Motor neuron (in vitro differentiated cells): Measurements from ENCODE around the gene MOB3B. TPM values are rescaled to one million over a fixed set of nuclear protein-coding genes. Genes with fewer than 3 reads are reported as not detected.
A peak's percentile ranks its signal among the peaks of the same experiment; 100 is the strongest.
"Not testable (repeated sequence)": the region's sequence is repeated elsewhere in the genome, so short reads cannot be mapped to it uniquely, and the experiment has no call there.

Experiments used
- ATAC-seq, 8 experiments: fragments of 200-7000 bp; cut with Tn5 transposase; replicated peaks in 6 of 8; 2 replicates each; pipeline ENCODE4 v1.8.0; 2021; ENCODE audit warnings: mild to moderate bottlenecking in 8 of 8, moderate library complexity in 8 of 8
- H3K27ac ChIP-seq, 2 donors: fragments of 250-450 bp; sonication (Bioruptor Pico); 2 replicates each; pipeline ENCODE4 v1.9.0; 2021; ENCODE audit warnings: antibody characterized with exemption in 2 of 2, mild to moderate bottlenecking in 2 of 2, moderate library complexity in 1 of 2
- H3K4me1 ChIP-seq, 2 donors: fragments of 250-450 bp; sonication (Bioruptor Pico); replicated peaks in 1 of 2; 2 replicates each; pipeline ENCODE4 v1.6.1; 2021; ENCODE audit warnings: antibody characterized with exemption in 2 of 2, mild to moderate bottlenecking in 2 of 2, moderate library complexity in 1 of 2
- H3K4me3 ChIP-seq, 5 donors: fragments of 250-450 bp; sonication (Bioruptor Pico); 2 replicates each; pipeline ENCODE4 v1.9.0; 2021; ENCODE audit warnings: antibody characterized with exemption in 5 of 5, mild to moderate bottlenecking in 5 of 5, moderate library complexity in 4 of 5
- WGBS, 10 experiments: fragments of 450-650 bp; shearing (Covaris generic); methylation state at CpG; one replicate each; pipeline ENCODE4 v1.0.0; 2022; 5-methylcytosine and 5-hydroxymethylcytosine counted together
- in situ Hi-C, 9 experiments: fragments of 400-800 bp; cut with MboI; loops; one replicate each; pipeline ENCODE4 v1.15.0; 2021; ENCODE audit warnings: low sequenced_read_pairs in 9 of 9, low pct_unique_long_range_greater_than_20kb in 2 of 9; ENCODE audit not compliant: unreplicated experiment in 9 of 9
- total RNA-seq, 8 experiments: library from RNA; unstranded; fragments of 300-600 nt; gene quantifications; 2 replicates each; pipeline versions ENCODE4 v1.2.3 to v1.2.4, GENCODE V29; 2022

MOB3B gene
- total RNA-seq, 8 experiments from 2014 or later = 3.7 to 13.4 (median 5.2) TPM

DNA sequence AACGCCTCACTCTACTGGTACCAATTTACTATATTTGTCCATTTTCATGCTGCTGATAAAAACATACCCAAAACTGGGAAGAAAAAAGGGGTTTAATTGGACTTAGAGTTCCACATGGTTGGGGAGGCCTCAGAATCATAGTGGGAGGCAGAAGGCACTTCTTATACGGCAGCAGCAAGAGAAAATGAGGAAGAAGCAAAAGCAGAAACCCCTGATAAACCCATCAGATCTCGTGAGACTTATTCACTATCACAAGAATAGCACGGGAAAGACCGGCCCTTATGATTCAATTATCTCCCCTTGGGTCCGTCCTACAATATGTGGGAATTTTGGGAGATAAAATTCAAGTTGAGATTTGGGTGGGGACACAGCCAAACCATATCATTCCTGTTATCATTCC, 63.1 kb downstream of the MOB3B start:
- H3K4me3 ChIP-seq, in situ Hi-C loops, H3K27ac ChIP-seq, H3K4me1 ChIP-seq, ATAC-seq: not testable (repeated sequence)
- WGBS, 10 experiments = 60 to 100% (median 90%) methylated on average over 1 to 6 of the region's 6 CpGs; no CpG with 5 or more reads in 1 of the 10 experiments

DNA sequence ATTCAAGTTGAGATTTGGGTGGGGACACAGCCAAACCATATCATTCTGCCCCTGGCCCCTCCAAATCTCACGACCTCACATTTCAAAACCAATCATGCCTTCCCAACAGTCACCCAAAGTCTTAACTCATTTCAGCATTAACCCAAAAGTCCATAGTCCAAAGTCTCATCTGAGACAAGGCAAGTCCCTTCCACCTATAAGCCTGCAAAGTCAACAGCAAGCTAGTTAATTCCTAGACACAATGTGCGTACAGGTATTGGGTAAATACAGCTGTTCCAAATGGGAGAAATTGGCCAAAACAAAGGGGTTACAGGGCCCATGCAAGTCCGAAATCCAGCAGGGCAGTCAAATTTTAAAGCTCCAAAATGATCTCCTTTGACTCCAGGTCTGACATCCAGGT, 64.7 kb downstream of the MOB3B start:
- WGBS, 10 experiments = 44 to 100% (median 97%) methylated on average over 1 to 3 of the region's 3 CpGs; no CpG with 5 or more reads in 3 of the 10 experiments
- ATAC-seq, in situ Hi-C loops: not testable (repeated sequence)

DNA sequence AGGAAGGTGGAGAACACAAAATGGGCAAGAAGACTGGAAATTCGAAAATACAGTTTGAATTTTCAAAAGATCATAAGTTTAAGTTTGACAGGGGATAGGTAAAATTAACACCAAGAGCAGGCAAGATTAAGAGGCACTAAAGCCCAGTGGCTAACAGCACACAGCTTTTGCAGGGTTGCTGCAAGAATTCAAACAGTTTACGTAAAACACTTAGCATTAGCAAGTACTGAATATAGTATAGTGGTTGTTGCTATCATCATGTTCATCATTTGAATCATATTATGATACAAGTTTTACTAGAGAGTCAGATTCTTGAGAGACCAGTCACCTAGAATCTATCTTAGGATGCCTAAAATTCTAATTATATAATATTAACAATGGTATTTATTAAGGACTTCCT, 66.8 kb downstream of the MOB3B start:
- no peak for ATAC-seq
- Histone ChIP-seq H3K4me3 (no peak overlapping the region), H3K4me1 (peaks cover 0 to 7% of the 10 kb centered on the region in 2 donors), H3K27ac (no peak overlapping the region)
- WGBS, 10 experiments = 38 to 86% (median 65%) methylated on average over 1 to 2 of the region's 2 CpGs; no CpG with 5 or more reads in 3 of the 10 experiments
- in situ Hi-C loops = no loop called here

More for the DNA sequence above, 64.7 kb downstream of the MOB3B start:
- not testable (repeated sequence) for H3K27ac ChIP-seq, H3K4me3 ChIP-seq, H3K4me1 ChIP-seq

DNA sequence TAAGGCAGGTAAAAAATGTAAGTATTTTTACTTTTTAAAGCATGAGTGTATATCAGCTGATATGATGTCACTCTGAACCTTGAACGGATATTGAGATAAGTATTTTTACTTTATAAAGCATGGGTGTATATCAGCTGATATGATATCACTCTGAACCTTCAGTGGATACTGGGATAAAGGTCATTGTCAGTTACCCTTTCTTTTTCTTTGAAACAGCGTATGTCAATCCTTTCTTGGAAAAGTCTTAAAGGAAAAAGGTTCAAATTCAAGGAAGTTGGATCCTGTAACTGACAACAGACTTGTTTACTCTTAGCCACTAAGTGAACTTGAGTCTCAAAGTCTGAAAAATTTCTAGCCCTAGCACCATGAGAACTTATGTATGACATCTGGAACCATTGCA, 67.2 kb downstream of the MOB3B start:
- in situ Hi-C loops = no loop called here
- Histone ChIP-seq H3K4me3 (no peak overlapping the region), H3K27ac (no peak overlapping the region), H3K4me1 (peaks cover under 1 to 7% of the 10 kb centered on the region in 2 donors)
- ATAC-seq = no peak
- WGBS, 10 experiments = 47 to 100% (median 89%) methylated on average over 1 to 2 of the region's 2 CpGs; no CpG with 5 or more reads in 1 of the 10 experiments

DNA sequence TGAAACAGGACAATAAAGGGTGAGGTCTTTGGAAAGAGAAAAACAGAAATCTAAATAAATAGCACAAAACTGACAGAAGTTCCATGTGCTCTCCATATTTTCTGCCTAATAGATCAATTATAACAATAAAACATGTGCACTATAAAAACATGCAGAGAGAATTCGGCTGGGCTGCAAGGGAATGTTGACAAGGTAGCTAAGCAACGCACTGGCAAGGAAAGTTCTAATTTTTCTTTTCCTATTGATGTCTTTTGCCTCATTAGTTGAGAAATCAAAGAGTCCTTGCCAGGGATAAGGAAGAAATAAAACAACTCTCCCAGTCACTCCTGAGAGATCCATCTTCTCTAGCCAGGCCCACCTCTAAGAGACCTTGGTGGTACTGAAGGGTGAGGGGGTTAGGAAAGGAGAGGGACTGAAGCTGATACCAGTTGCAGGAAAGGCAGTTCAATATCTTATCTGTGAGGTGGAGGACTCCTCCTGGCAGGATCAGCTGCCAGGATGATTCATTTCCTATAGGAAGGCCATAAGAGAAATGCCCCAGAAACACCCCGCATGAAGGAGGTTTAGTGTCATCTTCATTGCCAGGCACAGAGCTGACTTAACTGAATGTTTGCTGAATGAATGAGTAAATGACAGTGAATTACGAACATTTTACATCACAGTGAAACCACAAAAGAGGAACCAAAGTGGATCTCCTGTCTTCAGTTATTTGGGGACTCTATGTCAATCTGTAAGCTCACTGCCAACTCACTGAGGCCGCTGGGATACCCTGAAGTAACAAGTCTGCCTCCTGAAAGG, 69.2 kb downstream of the MOB3B start:
- 10 to 86% (median 60%) methylated on average over 1 to 5 of the region's 5 CpGs for WGBS, 10 experiments
- Histone ChIP-seq H3K4me3 (no peak overlapping the region), H3K4me1 (peaks cover 4 to 7% of the 10 kb centered on the region in 2 donors), H3K27ac (no peak overlapping the region)
- peak in 5 of 8 experiments; percentile 32 to 88 (median 76) for ATAC-seq
- in situ Hi-C loops = no loop called here

DNA sequence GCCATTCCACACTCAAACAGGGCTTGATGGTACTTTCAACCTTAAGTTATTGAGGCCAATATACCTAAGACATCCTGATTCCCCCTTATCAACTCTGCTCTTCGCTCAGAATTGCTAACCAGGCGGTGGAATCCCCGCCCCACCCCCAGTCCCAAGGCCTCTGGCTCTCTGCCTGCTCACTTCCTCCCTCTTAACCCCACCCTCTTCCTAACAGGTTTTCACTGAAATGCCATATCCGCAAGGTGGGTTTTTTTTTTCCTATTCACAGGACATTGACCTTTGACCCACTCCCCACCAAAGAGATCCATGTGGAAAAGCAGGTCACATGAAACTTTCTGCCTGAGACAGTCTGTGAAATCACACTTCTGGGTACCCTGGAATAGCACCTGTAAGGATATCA, 72.2 kb downstream of the MOB3B start:
- ATAC-seq = no peak
- Histone ChIP-seq H3K4me1 (peaks cover 4 to 7% of the 10 kb centered on the region in 2 donors), H3K27ac (no peak overlapping the region), H3K4me3 (no peak overlapping the region)
- in situ Hi-C loops = no loop called here
- 83 to 100% (median 100%) methylated on average over 1 to 2 of the region's 4 CpGs; no CpG with 5 or more reads in 5 of the 10 experiments for WGBS, 10 experiments

DNA sequence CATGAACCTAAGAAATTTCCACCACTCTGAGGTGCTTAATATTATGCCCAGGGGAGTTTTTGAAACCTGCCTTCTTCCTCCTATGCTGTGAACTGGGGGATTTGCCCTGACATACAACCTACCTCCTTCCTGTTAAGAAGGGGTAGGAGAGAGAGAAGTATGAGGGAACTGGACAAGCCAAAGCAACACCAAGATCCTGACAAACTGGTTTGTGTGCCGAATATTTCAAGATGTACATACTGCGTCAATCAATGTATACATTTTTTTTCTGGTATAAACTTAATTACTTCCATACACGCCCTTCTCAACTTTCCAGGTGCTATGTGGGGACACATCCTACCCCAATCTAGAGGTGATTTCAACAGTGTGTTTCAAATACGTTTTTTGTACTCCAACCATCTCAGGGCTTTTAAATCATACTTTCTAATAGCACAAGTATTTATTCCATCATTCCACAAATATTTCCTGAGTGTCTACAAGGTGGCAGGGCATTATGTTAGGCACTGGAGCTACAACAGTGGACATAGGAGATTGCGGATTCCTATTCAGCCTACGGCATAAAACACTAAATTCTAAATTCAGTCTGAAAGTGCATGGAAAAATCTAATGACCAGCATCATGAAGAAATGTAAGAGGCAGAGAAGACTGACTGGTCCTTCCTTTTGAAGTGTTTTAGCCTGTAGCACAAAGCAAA, 75.6 kb downstream of the MOB3B start:
- Histone ChIP-seq H3K4me1 (peaks cover 15 to 16% of the 10 kb centered on the region in 2 donors), H3K27ac (no peak overlapping the region), H3K4me3 (no peak overlapping the region)
- in situ Hi-C loops = no loop called here
- WGBS, 10 experiments = 60 to 100% (median 85%) methylated on average over 1 to 6 of the region's 6 CpGs
- no peak for ATAC-seq

DNA sequence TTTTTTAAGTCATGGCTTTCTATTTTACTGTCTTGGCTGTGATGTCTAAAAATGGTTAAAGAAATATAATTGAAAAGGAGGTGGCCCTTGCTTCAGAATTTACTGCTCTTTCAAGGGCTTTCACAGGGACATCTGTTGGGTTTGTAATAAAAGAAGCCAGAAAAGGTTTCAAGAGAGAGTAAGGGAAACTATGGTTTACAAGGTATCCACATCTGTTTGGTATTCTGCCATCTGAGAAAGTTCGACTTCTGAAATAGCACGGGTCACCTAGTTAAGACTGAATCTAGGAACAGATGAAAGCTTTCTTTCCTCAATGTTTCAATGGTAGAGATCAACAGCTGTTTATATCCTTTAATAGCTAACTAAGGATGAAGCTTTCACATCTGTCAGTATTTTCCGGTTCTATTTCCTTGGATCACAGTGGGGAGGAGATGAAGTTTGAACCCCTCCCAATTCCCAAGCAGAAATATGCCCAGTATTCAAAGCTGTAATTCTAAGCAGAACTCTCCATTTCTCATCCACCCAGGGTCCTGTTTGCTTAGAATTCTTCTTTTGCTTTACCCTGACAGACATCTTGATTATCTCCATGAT, 78.3 kb downstream of the MOB3B start:
- Histone ChIP-seq H3K27ac (no peak overlapping the region), H3K4me1 (peaks cover 26 to 31% of the 10 kb centered on the region in 2 donors), H3K4me3 (no peak overlapping the region)
- 0 to 59% (median 17%) methylated on average over 1 to 3 of the region's 3 CpGs; no CpG with 5 or more reads in 2 of the 10 experiments for WGBS, 10 experiments
- in situ Hi-C loops = no loop called here
- ATAC-seq = peak in 2 of 8 experiments; percentile 69 to 91

DNA sequence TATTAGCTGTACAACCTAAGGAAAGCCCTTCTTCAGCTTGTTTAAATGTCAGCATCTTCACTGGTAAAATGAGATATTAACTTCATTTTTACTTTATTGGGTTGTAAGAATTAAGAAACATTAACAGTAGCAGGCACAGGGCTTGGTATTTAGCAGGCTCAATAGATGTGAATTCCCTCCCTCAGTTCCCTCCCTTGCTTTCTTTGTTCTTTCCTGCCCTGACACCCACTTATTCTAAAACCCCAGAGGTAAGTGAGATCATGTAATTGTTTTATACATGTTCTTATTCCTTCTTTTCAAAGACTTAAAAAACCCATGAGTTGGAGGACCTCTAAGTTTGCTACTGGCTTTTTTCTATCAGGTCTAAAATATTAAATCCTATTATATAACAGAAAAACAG, 78.9 kb downstream of the MOB3B start:
- in situ Hi-C loops = no loop called here
- H3K4me3 ChIP-seq = no peak overlapping the region
- no peak overlapping the region for H3K27ac ChIP-seq
- peaks cover 32 to 37% of the 10 kb centered on the region in 2 donors for H3K4me1 ChIP-seq
- ATAC-seq = no peak

DNA sequence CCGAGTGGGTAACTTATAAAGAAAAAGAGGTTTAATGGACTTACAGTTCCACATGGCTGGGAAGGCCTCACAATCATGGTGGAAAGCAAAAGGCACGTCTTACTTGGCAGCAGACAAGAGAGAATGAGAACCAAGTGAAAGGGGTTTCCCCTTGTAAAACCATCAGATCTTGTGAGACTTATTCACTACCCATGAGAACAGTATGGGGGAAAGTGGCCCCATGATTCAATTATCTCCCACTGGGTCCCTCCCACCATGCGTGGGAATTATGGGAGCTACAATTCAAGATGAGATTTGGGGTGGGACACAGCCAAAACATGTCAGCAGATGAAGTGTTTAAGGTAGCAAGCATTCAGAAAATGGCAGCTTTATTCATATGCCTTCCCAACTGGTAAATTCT, 81.3 kb downstream of the MOB3B start:
- H3K4me3 ChIP-seq, H3K27ac ChIP-seq, ATAC-seq, in situ Hi-C loops: not testable (repeated sequence)
- H3K4me1 ChIP-seq = peaks cover 39 to 52% of the 10 kb centered on the region in 2 donors
- 27 to 100% (median 81%) methylated on average over 1 to 3 of the region's 3 CpGs; no CpG with 5 or more reads in 3 of the 10 experiments for WGBS, 10 experiments

DNA sequence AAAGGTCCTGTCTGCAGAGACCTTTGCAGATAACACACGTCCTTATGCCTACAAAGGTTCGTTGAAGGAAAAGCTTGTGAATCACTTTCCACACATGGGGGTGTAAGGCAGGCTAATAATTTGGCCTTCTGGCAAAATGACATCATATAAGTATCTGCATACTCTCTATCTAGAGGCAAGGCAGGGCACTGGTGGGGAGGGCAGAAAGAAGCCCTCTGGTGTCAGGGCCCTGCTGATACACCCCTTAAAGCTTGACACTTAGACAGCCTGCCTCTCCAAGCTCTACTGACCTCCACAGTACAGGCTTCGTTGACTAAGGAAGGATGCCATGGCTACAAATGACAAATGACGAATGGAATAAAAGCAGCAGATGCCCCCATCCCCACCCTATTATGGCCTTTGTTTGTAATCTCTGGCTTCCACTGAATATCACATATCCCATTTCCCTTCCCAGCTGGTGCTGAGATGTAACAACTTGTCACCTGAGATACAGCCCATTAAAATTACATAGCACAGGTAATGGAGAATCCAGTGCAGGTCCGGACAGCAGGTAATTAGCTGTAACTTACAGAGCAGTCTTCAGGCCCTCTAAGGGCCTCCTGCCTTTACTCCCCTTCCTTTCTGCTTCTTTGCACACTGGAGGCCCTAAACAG, 82.5 kb downstream of the MOB3B start:
- in situ Hi-C loops = no loop called here
- WGBS, 10 experiments = 29 to 75% (median 54%) methylated on average over 1 to 4 of the region's 5 CpGs; no CpG with 5 or more reads in 1 of the 10 experiments
- Histone ChIP-seq H3K27ac (peak overlapping the region; percentile 43 to 45), H3K4me3 (no peak overlapping the region), H3K4me1 (peaks cover 39 to 52% of the 10 kb centered on the region in 2 donors)
- peak; percentile 26 to 82 (median 74) for ATAC-seq

DNA sequence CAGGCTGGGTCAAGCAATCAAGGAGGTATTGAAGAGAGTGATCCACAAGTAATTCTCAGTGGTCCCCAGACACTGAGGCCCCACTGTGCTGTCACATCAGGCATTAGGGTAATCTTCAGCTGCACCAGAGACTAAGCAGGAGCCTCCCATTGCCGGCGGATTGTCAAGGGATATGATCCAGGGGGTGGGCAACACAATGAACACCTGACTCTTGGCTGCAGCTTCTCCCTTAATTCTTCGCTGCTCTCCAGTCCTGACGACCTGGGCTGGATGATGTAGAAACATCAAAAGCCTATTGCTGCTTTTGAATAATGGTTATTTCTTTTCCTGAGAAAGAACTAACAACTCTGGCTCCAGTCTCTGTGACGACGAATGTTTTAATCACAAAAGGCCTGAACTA, 83.9 kb downstream of the MOB3B start:
- no peak overlapping the region for H3K4me3 ChIP-seq
- peak overlapping the region in 1 of 2 donors; percentile 10 for H3K27ac ChIP-seq
- in situ Hi-C loops = no loop called here
- WGBS, 10 experiments = 10 to 83% (median 56%) methylated on average over 2 to 6 of the region's 6 CpGs
- H3K4me1 ChIP-seq = peaks cover 40 to 52% of the 10 kb centered on the region in 2 donors
- peak in 4 of 8 experiments; percentile 51 to 73 (median 56) for ATAC-seq
